NCI-H524 (cell line): ENCODE data around the gene MTA1.
A peak's percentile ranks its signal among the peaks of the same experiment; 100 is the strongest.

ENCODE experiments used
- DNase-seq, 2 experiments: peaks; one replicate each; lab custom pipeline; 2025; lab: John Stamatoyannopoulos, UW

MTA1 gene

GRCh38 chr14:105445901-105446845, 26.5 kb downstream of the MTA1 start:
- no peak for DNase-seq

GRCh38 chr14:105446971-105447370, 27.3 kb downstream of the MTA1 start:
- DNase-seq: no peak

- DNase-seq: no peak
These were observed 28.3 kb downstream of the MTA1 start for GRCh38 chr14:105447651-105448640.

GRCh38 chr14:105448706-105449111, 29.1 kb downstream of the MTA1 start:
- peak; percentile 33 to 69 for DNase-seq

GRCh38 chr14:105449276-105450122, 29.9 kb downstream of the MTA1 start:
- no peak for DNase-seq

- no peak for DNase-seq
These were observed 30.5 kb downstream of the MTA1 start for GRCh38 chr14:105450123-105450505.

- DNase-seq: no peak
These were observed 31.5 kb downstream of the MTA1 start for GRCh38 chr14:105450864-105451720.

GRCh38 chr14:105452963-105453362, 33.3 kb downstream of the MTA1 start:
- no peak for DNase-seq

GRCh38 chr14:105453847-105454246, 34.2 kb downstream of the MTA1 start:
- DNase-seq: no peak

- DNase-seq: no peak
These were observed 35.5 kb downstream of the MTA1 start for GRCh38 chr14:105455086-105455640.

- no peak for DNase-seq
These were observed 36.4 kb downstream of the MTA1 start for GRCh38 chr14:105455766-105456660.

- no peak for DNase-seq
These were observed 37.4 kb downstream of the MTA1 start for GRCh38 chr14:105456736-105457617.

GRCh38 chr14:105458010-105458409, 38.4 kb downstream of the MTA1 start:
- DNase-seq: no peak

- no peak for DNase-seq
These were observed 38.9 kb downstream of the MTA1 start for GRCh38 chr14:105458571-105458970.

GRCh38 chr14:105460116-105460515, 40.5 kb downstream of the MTA1 start:
- no peak for DNase-seq

GRCh38 chr14:105460616-105461015, 41.0 kb downstream of the MTA1 start:
- DNase-seq: no peak

GRCh38 chr14:105461903-105462302, 42.3 kb downstream of the MTA1 start:
- no peak for DNase-seq

GRCh38 chr14:105464501-105464900, 44.9 kb downstream of the MTA1 start:
- DNase-seq: no peak
